HL-60 (cell line): Measurements from ENCODE around the gene ALK.

Experiments
- DNase-seq, 2 experiments: peaks; one replicate each; pipeline ENCODE4 v3.0.0-alpha.2; 2010 to 2020; ENCODE audit warnings: low read depth in 1 of 2, low spot score in 1 of 2
- H3K27ac ChIP-seq: fragments of 250-450 bp; sonication (Bioruptor Pico); replicated peaks from 2 replicates; pipeline ENCODE4 v1.5.1; 2020; ENCODE audit warnings: mild to moderate bottlenecking, moderate library complexity
- H3K27me3 ChIP-seq: fragments of 250-450 bp; sonication (Bioruptor Pico); 2 replicates; pipeline ENCODE4 v1.5.1; 2021; ENCODE audit warnings: mild to moderate bottlenecking, moderate library complexity; ENCODE audit not compliant: insufficient read depth, poor library complexity, severe bottlenecking
- H3K4me3 ChIP-seq: replicated peaks from 2 replicates; pipeline ENCODE4 v1.5.1; 2011; ENCODE audit warnings: mild to moderate bottlenecking, control low read depth, low read length; ENCODE audit not compliant: insufficient read depth
- GABPA ChIP-seq: IDR thresholded peaks from 2 replicates; pipeline ENCODE4 v1.6.1; 2012; ENCODE audit warnings: low read depth
- POLR2AphosphoS5 ChIP-seq: IDR thresholded peaks from 2 replicates; pipeline ENCODE4 v1.6.1; 2012; ENCODE audit warnings: low read depth
- SPI1 ChIP-seq: IDR thresholded peaks from 2 replicates; pipeline ENCODE4 v1.6.1; 2012; ENCODE audit warnings: low read depth, mild to moderate bottlenecking, borderline replicate concordance
- TF ChIP-seq, protein P1 (sequence below): IDR thresholded peaks from 2 replicates; pipeline ENCODE4 v1.6.1; 2012; ENCODE audit warnings: low read depth; ENCODE audit not compliant: insufficient replicate concordance
- TF ChIP-seq, protein P2 (sequence below): IDR thresholded peaks from one replicate; pipeline ENCODE4 v1.5.1; 2011; ENCODE audit warnings: low read length, control low read depth, inconsistent platforms; ENCODE audit not compliant: insufficient read depth

The ALK gene

DNA sequence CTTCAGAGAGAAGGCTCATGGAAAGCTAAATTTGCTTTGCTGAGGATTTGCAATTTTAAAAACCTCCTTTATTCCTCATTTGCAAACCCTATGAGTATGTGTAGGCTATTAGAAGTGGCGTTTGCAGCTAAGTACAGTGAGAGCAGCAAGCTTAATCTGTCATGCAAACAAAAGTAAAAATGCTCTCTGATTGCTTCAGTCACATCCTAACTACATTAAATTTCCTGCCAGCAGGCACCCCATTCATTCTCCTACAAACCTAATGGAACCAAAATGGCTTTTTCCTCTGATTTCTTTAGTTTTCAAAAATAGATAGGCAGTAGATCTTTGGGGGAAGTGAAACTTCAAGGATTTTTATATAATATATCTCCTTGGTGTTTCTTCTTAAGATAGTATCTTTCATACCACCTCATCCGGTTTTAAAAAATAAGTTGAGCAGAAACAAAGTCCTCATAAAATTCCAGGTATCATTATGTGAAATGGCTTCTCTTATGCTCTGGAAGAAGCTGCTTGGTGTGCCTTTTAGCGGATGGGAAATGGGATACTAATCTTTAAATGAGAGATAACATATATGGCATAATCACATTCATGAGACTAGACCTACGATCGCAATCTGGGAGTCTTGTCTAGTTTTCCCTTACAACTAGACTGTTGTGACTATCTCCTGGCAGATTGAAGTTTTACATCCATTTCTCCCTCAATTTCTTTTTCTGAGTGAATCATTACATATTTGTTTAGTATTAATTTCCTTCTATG is 757.1 kb downstream of the ALK start:
- H3K27me3 ChIP-seq: peaks cover 12% of the 10 kb centered on the region
- TF ChIP-seq POLR2AphosphoS5: no peak
- TF ChIP-seq, protein P1, sequence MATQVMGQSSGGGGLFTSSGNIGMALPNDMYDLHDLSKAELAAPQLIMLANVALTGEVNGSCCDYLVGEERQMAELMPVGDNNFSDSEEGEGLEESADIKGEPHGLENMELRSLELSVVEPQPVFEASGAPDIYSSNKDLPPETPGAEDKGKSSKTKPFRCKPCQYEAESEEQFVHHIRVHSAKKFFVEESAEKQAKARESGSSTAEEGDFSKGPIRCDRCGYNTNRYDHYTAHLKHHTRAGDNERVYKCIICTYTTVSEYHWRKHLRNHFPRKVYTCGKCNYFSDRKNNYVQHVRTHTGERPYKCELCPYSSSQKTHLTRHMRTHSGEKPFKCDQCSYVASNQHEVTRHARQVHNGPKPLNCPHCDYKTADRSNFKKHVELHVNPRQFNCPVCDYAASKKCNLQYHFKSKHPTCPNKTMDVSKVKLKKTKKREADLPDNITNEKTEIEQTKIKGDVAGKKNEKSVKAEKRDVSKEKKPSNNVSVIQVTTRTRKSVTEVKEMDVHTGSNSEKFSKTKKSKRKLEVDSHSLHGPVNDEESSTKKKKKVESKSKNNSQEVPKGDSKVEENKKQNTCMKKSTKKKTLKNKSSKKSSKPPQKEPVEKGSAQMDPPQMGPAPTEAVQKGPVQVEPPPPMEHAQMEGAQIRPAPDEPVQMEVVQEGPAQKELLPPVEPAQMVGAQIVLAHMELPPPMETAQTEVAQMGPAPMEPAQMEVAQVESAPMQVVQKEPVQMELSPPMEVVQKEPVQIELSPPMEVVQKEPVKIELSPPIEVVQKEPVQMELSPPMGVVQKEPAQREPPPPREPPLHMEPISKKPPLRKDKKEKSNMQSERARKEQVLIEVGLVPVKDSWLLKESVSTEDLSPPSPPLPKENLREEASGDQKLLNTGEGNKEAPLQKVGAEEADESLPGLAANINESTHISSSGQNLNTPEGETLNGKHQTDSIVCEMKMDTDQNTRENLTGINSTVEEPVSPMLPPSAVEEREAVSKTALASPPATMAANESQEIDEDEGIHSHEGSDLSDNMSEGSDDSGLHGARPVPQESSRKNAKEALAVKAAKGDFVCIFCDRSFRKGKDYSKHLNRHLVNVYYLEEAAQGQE: no peak
- no peak for TF ChIP-seq GABPA
- TF ChIP-seq, protein P2, sequence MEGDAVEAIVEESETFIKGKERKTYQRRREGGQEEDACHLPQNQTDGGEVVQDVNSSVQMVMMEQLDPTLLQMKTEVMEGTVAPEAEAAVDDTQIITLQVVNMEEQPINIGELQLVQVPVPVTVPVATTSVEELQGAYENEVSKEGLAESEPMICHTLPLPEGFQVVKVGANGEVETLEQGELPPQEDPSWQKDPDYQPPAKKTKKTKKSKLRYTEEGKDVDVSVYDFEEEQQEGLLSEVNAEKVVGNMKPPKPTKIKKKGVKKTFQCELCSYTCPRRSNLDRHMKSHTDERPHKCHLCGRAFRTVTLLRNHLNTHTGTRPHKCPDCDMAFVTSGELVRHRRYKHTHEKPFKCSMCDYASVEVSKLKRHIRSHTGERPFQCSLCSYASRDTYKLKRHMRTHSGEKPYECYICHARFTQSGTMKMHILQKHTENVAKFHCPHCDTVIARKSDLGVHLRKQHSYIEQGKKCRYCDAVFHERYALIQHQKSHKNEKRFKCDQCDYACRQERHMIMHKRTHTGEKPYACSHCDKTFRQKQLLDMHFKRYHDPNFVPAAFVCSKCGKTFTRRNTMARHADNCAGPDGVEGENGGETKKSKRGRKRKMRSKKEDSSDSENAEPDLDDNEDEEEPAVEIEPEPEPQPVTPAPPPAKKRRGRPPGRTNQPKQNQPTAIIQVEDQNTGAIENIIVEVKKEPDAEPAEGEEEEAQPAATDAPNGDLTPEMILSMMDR: no peak
- no peak for TF ChIP-seq SPI1
- no peak overlapping the region for H3K27ac ChIP-seq
- no peak for DNase-seq
- H3K4me3 ChIP-seq: no peak overlapping the region

DNA sequence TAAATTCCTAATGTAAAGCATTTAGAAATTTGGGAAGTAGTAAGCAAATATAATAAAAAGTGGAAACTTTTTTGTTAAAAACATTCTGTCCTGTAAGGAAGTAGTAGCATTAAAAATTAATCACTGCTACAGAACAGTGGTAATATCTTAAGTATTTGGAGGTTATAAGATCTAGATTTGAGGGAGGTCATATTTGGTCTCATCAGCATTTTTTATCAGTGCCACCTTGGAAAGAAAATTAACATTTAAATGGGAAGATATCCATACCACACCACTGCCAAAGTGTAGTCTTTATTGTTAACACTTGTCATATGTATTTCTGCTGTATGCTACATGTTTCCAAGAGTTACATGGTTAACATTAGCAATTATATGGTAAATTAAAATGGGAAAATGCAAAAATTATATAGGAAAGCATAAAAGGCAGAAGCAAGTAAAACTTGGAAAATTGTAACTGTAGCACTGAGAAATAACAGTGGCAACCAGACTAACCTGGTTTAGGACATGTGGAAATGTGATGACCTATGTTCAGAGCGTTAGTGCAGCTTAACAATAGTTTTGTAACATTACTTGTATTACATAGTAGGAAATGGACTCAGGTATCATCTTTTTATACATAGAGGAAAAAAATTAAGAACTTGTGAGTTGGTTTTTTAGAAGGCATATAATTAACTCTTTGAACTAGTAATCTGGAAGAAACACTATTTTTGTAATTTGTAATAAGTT is 759.0 kb downstream of the ALK start:
- no peak for TF ChIP-seq POLR2AphosphoS5
- TF ChIP-seq, protein P2: no peak
- TF ChIP-seq GABPA: no peak
- no peak for TF ChIP-seq SPI1
- Histone ChIP-seq H3K4me3 (no peak overlapping the region), H3K27ac (no peak overlapping the region), H3K27me3 (peaks cover 18% of the 10 kb centered on the region)
- DNase-seq: no peak

DNA sequence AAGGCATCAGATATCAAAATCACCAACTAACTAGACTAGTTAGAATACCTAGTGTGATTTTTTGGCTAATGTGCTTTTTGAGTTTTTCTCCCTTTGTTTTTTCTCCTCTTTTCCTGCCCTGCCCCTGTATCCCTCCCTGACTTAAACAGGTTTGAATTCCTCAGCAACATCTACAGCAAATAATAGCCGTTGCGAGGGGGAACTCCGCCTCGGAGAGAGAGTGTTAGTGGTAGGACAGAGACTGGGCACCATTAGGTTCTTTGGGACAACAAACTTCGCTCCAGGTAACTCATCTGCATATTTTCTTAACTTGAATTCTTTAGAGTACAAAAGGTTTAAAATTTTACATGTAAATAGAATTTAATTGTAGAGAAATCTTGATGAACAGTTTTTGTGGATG is 761.2 kb downstream of the ALK start:
- Histone ChIP-seq H3K27me3 (peaks cover 22% of the 10 kb centered on the region), H3K4me3 (no peak overlapping the region), H3K27ac (no peak overlapping the region)
- no peak for DNase-seq
- TF ChIP-seq, protein P1: no peak
- no peak for TF ChIP-seq GABPA
- no peak for TF ChIP-seq POLR2AphosphoS5
- no peak for TF ChIP-seq SPI1
- TF ChIP-seq, protein P2: no peak
